ENCODE data around the gene RAPGEF2.
"Not testable (repeated sequence)": the region's sequence is repeated elsewhere in the genome, so short reads cannot be mapped to it uniquely, and the experiment has no call there.

Gene RAPGEF2

DNA sequence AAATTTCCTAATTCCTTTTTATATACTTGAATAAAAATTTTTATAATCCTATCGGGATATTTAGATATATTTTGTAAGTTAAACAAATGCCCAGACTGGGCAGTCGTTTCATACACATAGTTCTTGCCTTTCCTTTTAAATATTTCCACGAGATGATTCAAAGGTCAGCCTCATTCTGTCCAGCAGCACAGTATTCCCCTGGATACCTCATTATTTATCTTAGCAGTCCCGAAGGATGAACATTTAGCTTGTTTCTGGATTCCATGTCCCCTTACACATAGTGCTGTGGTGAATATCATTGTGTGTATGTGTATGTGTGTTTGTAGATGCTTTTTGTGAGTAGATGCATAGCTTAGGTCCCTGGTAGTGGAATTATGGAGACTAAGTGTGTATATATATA lies 38.3 kb downstream of the RAPGEF2 start:
- DNase-seq: no peak

DNA sequence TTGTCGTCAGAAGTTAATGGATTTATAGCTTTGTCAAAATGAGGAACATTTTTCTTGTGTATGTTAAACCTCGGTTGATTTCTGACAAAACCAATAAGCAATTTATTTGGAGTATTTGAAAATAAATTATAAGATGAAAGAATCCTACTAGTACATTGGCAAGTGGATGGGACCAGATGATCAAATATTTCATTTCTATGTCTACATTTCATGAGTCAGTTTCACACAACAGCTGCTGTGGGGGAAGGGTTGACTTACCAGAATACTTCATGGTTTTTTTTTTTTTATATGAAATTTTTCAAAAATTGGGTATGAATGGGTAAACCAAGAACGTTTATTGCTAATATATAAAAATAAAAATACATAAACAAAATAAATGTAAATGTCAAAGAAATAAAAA lies 39.4 kb downstream of the RAPGEF2 start:
- no peak for DNase-seq

DNA sequence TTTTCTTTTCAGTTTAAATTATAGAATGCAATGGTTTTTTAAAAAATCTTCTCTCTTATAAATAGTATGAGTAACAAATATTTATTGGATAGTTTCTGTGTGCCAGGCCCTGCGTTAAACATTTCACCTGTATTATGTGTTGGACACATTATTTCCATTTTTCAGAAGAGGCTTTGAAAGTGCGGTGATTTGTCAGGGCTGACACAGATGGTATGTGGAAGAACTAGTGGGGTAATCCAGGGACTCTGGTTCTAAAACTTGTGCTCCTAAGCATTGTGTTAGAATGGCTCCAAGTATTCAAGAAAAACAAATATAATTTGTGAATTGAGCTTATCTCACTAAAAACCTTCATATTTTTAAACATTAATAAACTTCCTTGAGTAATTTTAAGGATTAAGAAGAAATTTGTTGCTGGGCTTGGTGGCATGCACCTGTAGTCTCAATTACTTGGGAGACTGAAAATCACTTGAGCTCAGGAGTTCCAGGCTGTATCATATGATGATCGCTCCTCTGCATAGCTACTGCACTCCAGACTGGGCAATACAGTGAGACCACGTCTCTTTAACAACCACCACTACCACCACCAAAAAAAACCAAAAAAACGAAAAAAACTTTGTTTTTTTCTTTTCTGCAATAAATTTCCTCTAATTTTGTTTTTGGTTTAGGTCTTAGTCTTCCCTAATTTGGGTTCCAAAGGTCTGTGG lies 40.0 kb downstream of the RAPGEF2 start:
- DNase-seq: no peak

DNA sequence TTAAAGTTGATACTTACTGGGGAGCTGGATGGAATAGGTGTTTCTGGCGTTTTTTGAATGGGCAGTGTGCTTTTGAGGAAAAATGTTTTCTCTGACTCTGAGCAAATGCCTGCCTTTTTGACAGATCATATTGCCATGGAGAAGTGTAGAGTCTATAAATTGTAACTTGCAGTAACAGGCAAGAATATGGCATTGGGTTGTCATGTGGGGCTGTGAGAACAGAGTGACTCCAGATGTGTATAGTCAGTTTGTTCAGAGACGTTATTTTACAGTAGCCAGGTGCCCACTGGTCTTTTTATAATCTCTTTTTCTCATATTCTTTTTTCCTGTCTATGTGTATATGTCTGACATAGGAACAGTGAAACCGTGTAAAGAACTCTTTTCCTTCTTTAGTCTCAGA lies 40.8 kb downstream of the RAPGEF2 start:
- no peak for DNase-seq

DNA sequence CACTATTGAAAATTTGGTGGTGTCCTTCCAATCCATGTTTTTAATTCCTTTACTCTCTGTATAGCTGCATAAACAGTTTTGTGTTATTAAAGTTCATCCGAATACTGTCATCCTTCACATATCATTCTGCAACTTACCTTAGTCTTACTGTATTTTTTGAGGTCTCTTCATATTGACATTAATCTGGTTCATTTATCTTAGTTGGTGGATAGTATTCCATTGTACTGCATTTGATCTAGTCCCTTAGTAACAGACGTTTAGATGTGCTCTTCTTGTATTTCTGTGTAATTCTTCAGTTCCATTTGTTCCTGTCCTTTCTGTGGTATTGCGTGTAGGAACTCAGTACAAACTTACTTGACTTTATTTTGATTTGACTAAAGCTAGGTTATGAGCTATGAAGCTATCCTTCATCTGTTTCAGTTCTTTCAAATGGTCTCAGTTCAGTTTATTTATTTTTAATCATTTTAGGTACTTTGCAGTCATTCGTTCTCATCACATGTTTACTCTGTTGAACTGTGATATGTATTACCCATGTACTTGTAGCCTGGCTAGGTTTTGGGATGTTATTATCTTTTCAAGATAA lies 41.3 kb downstream of the RAPGEF2 start:
- DNase-seq: no peak

- no peak for DNase-seq
These were observed 42.6 kb downstream of the RAPGEF2 start for GRCh38 chr4:159145318-159145991.

- DNase-seq: no peak
These were observed 43.1 kb downstream of the RAPGEF2 start for GRCh38 chr4:159145992-159146330.

DNA sequence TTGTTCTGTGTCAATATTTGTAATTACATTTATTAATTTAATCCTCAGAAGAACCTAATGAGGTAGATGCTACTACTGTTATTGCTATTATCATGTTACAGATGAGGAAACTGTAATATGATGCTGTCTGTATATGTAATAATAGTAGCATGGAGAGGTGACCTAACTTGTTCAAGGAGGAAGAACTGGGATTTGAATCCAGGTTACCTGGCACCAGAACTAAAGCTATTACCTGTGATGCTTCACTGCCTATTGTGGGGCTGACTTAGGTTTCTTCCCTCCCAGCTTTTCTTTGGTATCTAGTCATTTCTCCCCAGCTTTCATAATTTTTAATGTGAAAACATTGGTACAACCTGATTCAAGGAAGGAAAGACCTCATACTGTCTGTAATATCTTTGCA lies 43.6 kb downstream of the RAPGEF2 start:
- no peak for DNase-seq

- no peak for DNase-seq
These were observed 45.6 kb downstream of the RAPGEF2 start for GRCh38 chr4:159148441-159148840.

GRCh38 chr4:159149666-159150065 lies 46.8 kb downstream of the RAPGEF2 start:
- DNase-seq: no peak

DNA sequence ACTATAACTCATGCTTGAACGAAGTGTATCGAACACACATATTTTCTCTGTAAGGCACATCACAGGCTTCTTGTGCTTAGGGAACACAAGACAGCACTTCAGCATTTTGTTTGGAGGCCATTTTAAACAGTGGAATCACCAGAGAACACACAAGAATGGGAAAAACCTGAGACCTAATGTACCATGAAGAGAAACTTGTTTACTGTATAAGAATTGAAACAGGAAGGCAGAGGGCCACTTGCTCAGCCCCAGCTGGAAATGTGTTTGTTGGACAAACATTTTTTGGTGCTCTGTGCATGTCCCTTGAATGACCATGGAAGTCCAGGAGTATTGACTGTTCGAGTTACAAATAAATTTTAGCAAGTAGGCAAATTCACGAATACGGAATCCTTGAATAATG lies 47.5 kb downstream of the RAPGEF2 start:
- no peak for DNase-seq

DNA sequence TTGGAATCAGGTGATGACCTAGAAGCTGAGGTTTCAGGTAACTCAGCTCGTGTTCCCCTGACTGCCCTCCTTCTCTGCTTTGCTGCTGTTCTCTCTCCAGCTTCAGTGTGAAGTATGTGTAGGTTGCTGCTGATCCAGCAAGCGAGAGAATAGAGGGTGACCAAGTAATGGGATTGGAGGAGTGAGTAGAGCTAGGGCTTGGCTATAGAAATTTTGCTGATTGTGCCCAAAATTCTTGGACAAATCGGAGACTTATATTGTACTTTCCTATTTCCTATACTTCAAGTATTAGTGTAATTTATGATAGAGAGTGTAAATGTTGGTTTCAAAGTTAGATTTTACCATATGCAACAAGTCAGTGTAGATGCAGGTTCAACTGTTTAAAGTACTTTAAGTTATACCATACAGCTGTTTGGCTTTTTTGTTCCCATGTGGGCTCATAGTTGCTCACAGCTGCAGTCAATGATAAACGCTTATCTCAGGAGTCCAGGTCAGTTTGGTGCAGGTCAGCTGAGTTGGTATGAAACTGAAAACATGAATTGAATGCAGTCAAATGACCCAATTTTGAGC lies 48.0 kb downstream of the RAPGEF2 start:
- DNase-seq: no peak

- DNase-seq: no peak
These were observed 48.8 kb downstream of the RAPGEF2 start for GRCh38 chr4:159151689-159152088.

DNA sequence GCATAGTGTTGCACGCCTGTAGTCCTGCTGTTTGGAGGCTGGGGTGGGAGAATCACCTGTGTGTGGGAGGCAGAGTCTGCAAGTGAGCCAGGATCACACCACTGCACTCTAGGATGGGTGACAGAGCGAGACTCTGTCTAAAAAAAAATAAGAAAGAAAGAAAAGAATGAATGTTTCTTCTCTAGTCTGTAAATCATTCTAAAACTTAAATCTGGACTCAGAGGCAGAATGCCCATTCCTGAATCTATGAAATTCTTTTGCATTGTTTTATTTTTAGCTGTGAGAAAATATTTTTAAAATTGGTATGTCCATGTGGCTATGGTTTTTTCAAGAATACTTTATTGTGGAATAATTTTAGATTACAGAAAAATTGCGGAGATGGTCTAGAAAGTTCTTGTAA lies 49.3 kb downstream of the RAPGEF2 start:
- DNase-seq: no peak

GRCh38 chr4:159153669-159154068 lies 50.8 kb downstream of the RAPGEF2 start:
- DNase-seq: no peak

- no peak for DNase-seq
These were observed 52.2 kb downstream of the RAPGEF2 start for GRCh38 chr4:159155119-159155518.

DNA sequence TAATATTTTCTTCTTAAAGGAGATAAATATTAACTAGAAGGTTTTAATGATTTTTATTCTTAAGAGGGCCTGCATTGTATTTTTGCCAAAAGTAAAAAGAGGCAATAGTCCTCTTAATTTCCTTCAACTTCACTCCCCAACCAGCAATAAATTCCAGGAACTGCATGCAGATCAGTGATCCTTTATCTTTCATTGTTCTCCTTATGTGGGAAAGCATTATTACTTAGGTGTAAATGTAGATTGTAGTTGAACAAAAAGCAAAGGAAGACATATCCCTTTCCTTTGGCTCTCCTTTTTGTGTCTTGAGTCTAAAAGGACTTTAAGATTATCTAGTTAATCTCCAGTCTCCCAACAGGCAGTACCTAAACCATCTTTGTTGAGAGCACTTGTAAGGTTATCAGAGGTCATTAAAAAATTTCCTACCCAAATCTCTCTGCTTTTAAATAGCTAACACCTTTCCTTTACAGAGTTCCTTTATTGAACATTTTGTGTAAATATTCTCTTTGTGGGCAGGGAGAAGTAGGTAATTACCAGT lies 55.3 kb downstream of the RAPGEF2 start:
- no peak for DNase-seq

DNA sequence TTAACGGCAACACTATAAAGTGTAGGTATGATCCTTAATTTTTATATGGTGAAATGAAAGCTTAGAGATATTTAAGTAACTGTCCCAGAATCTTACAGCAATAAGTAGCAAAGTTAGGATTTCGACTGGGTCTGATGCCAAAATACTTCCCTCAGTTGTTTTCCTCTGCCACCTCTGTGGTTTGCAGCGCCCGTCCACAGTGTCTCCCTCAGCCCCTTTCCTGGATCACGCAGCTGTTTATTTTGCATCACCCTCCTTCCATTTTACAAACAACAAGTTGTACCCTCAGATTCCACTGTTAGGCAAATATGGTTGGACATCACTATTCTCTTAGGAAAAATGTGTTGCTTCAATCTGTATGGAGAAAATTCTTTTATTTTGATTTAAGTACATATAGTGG lies 56.1 kb downstream of the RAPGEF2 start:
- DNase-seq: no peak

- DNase-seq: no peak
These were observed 56.7 kb downstream of the RAPGEF2 start for GRCh38 chr4:159159611-159160010.

DNA sequence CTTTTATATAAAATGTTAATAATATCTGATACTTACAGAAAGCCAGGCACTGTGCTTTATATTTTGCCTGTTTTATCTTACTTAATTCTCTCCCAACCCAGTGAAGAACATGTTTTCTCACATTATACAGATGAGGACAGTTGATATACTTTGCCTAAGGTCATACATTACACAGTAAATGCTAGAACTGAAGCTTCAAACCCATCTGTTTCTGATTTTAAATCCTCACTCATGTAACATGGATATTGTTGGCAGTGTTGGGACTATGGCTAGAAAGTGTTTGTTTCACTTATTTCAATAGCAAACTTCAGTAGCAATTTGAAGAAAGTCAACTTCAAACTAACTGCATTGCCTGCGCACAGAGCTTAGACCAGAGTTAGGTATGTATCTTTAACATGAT lies 57.4 kb downstream of the RAPGEF2 start:
- no peak for DNase-seq

DNA sequence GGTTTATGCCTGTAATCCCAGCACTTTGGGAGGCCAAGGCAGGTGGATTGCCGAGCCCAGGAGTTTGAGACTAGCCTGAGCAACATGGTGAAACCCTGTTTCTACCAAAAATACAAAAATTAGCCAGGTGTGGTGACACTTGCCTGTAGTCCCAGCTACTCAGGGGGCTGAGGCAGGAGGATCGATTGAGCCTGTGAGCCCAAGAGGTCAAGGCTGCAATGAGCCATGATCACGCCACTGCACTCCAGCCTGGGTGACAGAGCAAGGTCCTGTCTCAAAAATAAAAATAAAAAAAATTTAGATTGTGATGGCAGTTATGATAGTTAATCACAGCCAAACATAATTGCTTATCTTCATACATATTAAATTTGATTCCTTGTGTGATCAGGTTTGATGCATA lies 58.6 kb downstream of the RAPGEF2 start:
- DNase-seq: not testable (repeated sequence)

DNA sequence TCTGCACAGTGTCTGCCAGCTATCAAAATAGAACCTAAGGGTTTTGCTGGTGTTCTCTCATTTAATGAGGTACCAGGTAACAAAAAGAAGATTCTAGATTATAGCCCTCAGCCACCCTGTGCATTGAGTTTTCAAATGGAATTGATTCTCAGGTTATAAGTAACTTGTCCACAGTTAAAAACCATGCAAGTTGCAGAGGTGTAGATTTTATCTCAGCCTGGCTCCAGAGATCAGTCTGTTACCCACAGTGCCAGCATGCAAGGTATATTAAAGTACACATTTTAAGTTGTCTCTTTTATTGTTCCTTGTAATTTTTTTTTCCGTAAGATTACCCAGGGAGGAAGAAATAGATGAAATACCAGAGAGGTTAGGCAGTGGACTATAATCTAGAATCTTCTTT lies 59.7 kb downstream of the RAPGEF2 start:
- no peak for DNase-seq

DNA sequence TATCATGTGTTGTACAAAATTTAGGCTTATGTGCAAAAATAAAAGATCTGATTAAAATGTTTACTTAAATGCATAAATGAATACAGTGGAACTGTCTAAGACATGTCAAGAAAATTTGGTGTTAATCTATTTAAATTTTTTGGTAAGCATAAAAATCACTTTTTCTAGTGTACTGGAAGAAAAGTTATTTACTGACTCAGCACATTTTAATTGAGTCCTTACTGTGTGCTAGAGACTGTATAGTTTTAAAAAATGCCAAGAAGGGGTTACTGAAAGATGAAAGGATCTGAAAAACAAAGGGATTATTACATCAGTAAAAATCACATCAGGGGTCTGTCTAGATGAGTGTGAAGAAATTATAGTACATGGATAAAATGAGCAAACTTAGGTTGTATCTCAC lies 60.6 kb downstream of the RAPGEF2 start:
- no peak for DNase-seq

Measured in activated CD8-positive, alpha-beta memory T cell treated with anti-CD3 and anti-CD28 coated beads, Interleukin-2, amount 50 U/mL, for 4 hours (primary cell).